GM19023 (cell line): ENCODE measurements around the gene BASP1.
"Not testable (repeated sequence)": the region's sequence is repeated elsewhere in the genome, so short reads cannot be mapped to it uniquely, and the experiment has no call there.

Experiments
- ATAC-seq: cut with Tn5 transposase; IDR thresholded peaks from one replicate; pipeline ENCODE4 v1.9.1; 2021; ENCODE audit warnings: mild to moderate bottlenecking, moderate library complexity; ENCODE audit not compliant: unreplicated experiment

The BASP1 gene

GRCh38 chr5:17315710-17316221 is 98.3 kb downstream of the BASP1 start:
- ATAC-seq = no peak

- ATAC-seq = peak; percentile 64
Observed at GRCh38 chr5:17316970-17317459, 99.6 kb downstream of the BASP1 start.

- ATAC-seq = peak; percentile 37
Observed at GRCh38 chr5:17317473-17317872, 100.0 kb downstream of the BASP1 start.

- not testable (repeated sequence) for ATAC-seq
Observed at GRCh38 chr5:17319095-17319494, 101.7 kb downstream of the BASP1 start.

GRCh38 chr5:17325770-17326599 is 108.6 kb downstream of the BASP1 start:
- no peak for ATAC-seq
